Measurements from ENCODE around the gene MLPH. TPM values are rescaled to one million over a fixed set of nuclear protein-coding genes. Genes with fewer than 3 reads are reported as not detected.

Gene MLPH
- total and polyA plus RNA-seq, 2 of the 4 experiments (the other 2 are of a cell fraction), result 13.8 to 21.6 TPM

DNA sequence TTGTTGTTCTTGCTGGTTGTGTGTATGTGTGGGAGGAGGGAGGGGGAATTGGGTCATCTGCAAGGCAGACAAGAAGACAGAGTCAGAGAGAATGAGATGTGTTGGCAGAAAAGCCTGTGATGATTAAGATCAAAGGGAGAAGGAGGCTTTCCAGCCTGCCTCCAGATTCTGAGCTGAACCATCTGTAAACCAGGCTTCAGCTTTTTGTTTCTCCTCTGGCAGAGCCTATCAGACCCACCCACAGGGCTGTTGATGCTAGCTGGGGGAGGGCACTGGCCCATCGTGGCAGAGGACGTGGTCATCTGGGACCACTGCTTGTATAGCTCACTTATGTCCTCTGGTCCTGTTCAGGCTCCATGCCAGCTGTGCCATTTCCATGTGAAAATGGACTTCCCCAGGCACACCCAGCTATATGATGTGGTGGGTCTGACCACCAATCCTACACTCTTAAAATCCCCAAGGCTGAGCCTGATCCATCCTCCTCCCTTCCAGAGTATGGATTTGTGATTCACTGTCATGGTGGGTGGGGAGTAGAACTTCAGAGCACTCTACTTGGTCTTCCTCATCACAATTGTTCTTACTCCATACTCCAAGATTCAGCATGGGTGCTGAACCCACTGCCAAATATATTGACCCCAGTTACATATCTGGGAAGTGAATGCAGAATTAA is 45.3 kb upstream of the MLPH start:
- Histone ChIP-seq H3K4me1 (ENCODE audit: control insufficient read depth, insufficient read depth, low read length) (peaks cover 14% of the 10 kb centered on the region), H3K56ac (ENCODE audit: extremely low read depth, insufficient read depth, low read length) (no peak overlapping the region), H2BK120ac (ENCODE audit: low read depth, low read length) (peak overlapping the region; percentile 56), H2AFZ (replicated peaks; ENCODE audit: low read length, poor library complexity) (peak overlapping the region; percentile 6), H3K36me3 (ENCODE audit: control insufficient read depth, insufficient read depth, low read length) (no peaks in the 10 kb centered on the region), H2AK9ac (replicated peaks; ENCODE audit: low read depth, low read length, poor library complexity) (peak overlapping the region; percentile 6), H3K23ac (ENCODE audit: low read depth, low read length) (no peak overlapping the region), H2AK5ac (ENCODE audit: low read depth, low read length) (peak overlapping the region; percentile 68), H3K9ac (ENCODE audit: low read depth, low read length) (no peak overlapping the region), H3K18ac (ENCODE audit: low read depth, low read length) (peak overlapping the region; percentile 36), H2BK20ac (ENCODE audit: low read depth, low read length) (peak overlapping the region; percentile 60), H3K4me3 (ENCODE audit: insufficient read depth, low read depth, low read length) (no peak overlapping the region), H3K79me1 (ENCODE audit: low read depth in 1 of 2, low read length in 2 of 2) (0 out of 4 replicates have a peak, but pooled peaks cover 0 to 6% of the 10 kb centered on the region in 2 experiments), H2BK15ac (ENCODE audit: low read depth, low read length) (0 out of 3 replicates have a peak overlapping the region, but pooled peaks have one; percentile 13), H4K5ac (ENCODE audit: low read depth, low read length) (peak overlapping the region; percentile 44), H3K27me3 (ENCODE audit: control insufficient read depth, insufficient read depth, low read length) (no peaks in the 10 kb centered on the region), H3K27ac (ENCODE audit: insufficient read depth, low read length) (peak overlapping the region; percentile 9), H4K8ac (ENCODE audit: low read depth in 2 of 2, low read length in 2 of 2) (peak overlapping the region in 1 of 2 experiments; percentile 81; a peak in 2 of 4 replicates), H3K9me1 (ENCODE audit: insufficient read depth, low read length) (peaks cover 12% of the 10 kb centered on the region), H2BK5ac (ENCODE audit: low read depth, low read length, poor library complexity, severe bottlenecking) (peak overlapping the region; percentile 26), H3K14ac (replicated peaks; ENCODE audit: low read depth, low read length) (peak overlapping the region; percentile 39), H4K20me1 (ENCODE audit: insufficient read depth, low read length) (no peaks in the 10 kb centered on the region), H4K91ac (ENCODE audit: insufficient read depth, low read depth, low read length) (peak overlapping the region; percentile 20; the same call in 1 of the 2 replicates), H3K9me3 (ENCODE audit: control insufficient read depth, insufficient read depth, low read length) (no peaks in the 10 kb centered on the region), H3K4ac (ENCODE audit: low read depth, low read length) (peak overlapping the region; percentile 82), H3K4me2 (ENCODE audit: low read depth, low read length) (peak overlapping the region; percentile 34)
- ChIA-PET CTCF (interaction anchor here (1.0 to 1.4 kb wide), 3 partner anchors 10 to 20 kb away, joined by 3 to 6 read pairs (median 6); no protein-coding TSS in a partner anchor), POLR2A (ENCODE audit: unreplicated experiment) (interaction anchor here (1.1 to 1.2 kb wide), 2 partner anchors 28 to 30 kb away, joined by 3 to 8 read pairs; partner anchors contain the start of gene COL6A3)
- in situ Hi-C loops (cut with MboI; ENCODE audit: low sequenced_read_pairs), result no loop called here
- ATAC-seq (ENCODE audit: low read depth) (peak; percentile 87), DNase-seq (peak; percentile 89)
- dilution Hi-C loops (cut with HindIII; ENCODE audit: low sequenced_read_pairs, unreplicated experiment), result no loop called here
- WGBS, 2 experiments (ENCODE audit: extremely low coverage in 2 of 2, insufficient read length in 1 of 2), result no CpG with 5 or more reads among the region's 2 CpGs
- no TSS peak for BruUV-seq (replicated peaks)
- intact Hi-C loops (cut with micrococcal nuclease), result no loop called here
- no peak for TF ChIP-seq CTCF (conservative IDR thresholded peaks at IDR 0.05; ENCODE audit: low read depth, low read length)
- 0 out of 2 replicates have a peak, but pooled peaks have one; percentile 10 for TF ChIP-seq FOS (IDR thresholded peaks at IDR 0.05; ENCODE audit: low read depth, low read length)
- TF ChIP-seq NFE2L2 (IDR thresholded peaks at IDR 0.05; ENCODE audit: low read depth, low read length), result no peak
- no peak for TF ChIP-seq ELK1 (IDR thresholded peaks at IDR 0.05; ENCODE audit: borderline replicate concordance, low read depth, low read length)
- TF ChIP-seq RCOR1 (IDR thresholded peaks at IDR 0.05; ENCODE audit: insufficient replicate concordance, low read length), result peak; percentile 43
- peak; percentile 49; the same call in 1 of the 2 replicates for TF ChIP-seq MAFK (IDR thresholded peaks at IDR 0.05; ENCODE audit: low read depth, low read length)
- TF ChIP-seq SMC3 (IDR thresholded peaks at IDR 0.05; ENCODE audit: low read depth, low read length), result no peak
- no peak for TF ChIP-seq RFX5 (IDR thresholded peaks at IDR 0.05; ENCODE audit: low read depth, low read length)
- TF ChIP-seq BHLHE40 (IDR thresholded peaks at IDR 0.05; ENCODE audit: low read depth, low read length), result peak; percentile 26; the same call in 1 of the 2 replicates
- TF ChIP-seq CHD1 (IDR thresholded peaks at IDR 0.05; ENCODE audit: low read depth, low read length), result no peak
- TF ChIP-seq MAZ (IDR thresholded peaks at IDR 0.05; ENCODE audit: borderline replicate concordance, low read depth, low read length), result peak; percentile 43; the same call in 1 of the 2 replicates
- no peak for TF ChIP-seq MXI1 (IDR thresholded peaks at IDR 0.05; ENCODE audit: borderline replicate concordance, low read depth, low read length)
- TF ChIP-seq POLR2A (IDR thresholded peaks at IDR 0.05; ENCODE audit: low read depth, low read length), result no peak
- TF ChIP-seq RAD21 (IDR thresholded peaks at IDR 0.05; ENCODE audit: low read length), result no peak

All from IMR-90 (cell line).